Activated naive CD4-positive, alpha-beta T cell treated with Interleukin-2 at 50 U/mL for 16 hours (primary cell): Measurements from ENCODE around the gene MLKL.

Source experiments
- DNase-seq: peaks from one replicate; pipeline ENCODE4 v3.0.0-alpha.2; 2020

The MLKL gene

DNA sequence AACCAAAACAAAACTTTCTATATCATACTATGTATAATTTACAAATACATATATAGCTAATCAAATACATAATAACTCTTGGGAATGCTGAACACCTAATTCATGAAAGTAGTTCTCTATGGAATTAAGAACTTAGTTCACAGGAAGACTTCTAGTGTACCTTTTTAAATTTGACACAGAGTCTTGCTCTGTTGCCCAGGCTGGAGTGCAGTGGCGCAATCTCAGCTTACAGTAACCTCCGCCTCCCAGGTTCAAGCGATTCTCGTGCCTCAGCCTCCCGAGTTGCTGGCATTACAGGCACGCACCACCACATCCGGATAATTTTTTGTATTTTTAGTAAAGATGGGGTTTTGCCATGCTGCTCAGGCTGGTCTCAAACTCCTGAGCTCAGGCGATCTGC is 58.7 kb downstream of the MLKL start:
- DNase-seq, result no peak

GRCh38 chr16:74637742-74638453 is 62.8 kb downstream of the MLKL start:
- DNase-seq, result no peak

DNA sequence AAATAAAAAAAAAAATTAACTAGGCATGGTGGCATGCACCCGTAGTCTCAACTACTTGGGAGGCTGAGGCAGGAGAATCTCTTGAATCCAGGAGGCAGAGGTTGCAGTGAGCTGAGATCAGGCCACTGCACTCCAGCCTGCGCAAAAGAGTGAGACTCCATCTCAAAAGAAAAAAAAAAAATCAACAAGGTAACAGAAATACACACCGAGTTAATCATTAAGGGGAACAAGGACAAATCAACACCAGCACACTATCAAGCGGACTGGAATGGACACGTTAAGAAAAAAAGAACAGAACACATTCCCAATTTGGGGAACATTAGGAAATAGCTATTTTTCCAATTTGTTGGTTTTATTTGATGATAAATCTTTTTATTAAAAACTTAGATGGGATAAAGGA is 65.4 kb downstream of the MLKL start:
- DNase-seq, result no peak

GRCh38 chr16:74633686-74634085 is 67.0 kb downstream of the MLKL start:
- DNase-seq, result no peak

DNA sequence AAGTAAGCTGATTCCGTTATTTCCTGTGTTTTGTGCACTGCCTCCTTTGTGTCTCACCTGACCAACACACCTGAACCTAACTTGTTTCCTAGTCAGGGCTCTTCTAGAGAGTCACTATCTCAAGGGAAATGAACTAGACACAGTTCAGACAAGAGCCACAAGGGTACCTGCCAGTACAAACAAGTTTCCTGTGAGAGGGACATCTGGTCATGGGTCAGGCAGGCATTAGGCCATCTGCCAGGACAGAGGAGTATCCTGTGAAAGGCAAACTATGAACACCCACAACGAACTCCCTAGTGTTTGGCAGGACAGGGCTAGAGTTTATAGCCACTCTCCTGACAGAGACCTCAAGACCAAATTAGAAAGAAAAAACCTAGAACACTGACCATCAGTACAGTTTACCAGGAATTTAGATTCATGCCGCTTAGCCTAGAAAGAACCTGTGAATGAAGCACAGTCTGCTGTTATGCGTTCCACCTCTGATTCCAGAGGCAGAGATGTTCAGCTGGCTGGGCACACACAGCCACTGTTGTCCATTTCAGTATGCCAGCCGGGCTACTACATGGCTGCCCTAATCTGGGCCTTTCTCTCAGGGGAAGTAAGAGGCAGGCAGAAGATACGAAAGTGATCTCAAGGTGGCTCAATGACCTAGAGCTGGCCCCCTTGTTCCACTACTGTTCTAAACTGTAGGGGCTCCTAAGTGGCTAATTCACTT is 73.0 kb downstream of the MLKL start:
- DNase-seq, result no peak

DNA sequence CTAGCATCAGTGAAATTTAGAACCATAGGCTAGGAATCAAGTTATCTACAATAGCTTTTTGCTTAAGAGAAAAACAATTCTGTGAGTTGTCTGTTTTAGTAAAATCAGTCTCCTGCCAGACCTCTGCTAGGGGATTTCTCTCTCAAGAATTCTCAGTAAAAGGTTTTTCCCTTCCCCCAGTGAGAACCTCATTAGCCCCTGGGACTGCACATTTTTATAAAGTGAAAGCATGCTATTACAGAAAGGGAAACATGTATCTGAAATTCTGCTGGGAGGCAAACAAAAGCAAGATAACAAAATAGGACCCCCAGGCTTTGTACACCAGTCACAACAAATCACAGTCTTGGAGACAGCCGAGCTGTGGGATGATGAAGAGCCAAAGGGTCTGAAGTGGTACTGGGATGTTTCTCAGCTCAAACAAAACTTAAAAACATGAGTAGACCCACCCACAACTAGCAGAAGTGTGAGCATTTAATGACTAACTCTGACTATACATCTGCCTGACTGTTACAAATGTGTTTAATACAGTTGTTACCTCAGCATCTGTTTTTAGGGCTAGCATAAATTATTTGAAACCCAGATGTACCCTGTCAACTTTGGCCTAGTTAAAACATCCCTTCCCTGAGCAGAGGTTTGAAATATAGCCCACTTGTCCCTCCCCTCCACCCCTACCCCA is 73.8 kb downstream of the MLKL start:
- no peak for DNase-seq

DNA sequence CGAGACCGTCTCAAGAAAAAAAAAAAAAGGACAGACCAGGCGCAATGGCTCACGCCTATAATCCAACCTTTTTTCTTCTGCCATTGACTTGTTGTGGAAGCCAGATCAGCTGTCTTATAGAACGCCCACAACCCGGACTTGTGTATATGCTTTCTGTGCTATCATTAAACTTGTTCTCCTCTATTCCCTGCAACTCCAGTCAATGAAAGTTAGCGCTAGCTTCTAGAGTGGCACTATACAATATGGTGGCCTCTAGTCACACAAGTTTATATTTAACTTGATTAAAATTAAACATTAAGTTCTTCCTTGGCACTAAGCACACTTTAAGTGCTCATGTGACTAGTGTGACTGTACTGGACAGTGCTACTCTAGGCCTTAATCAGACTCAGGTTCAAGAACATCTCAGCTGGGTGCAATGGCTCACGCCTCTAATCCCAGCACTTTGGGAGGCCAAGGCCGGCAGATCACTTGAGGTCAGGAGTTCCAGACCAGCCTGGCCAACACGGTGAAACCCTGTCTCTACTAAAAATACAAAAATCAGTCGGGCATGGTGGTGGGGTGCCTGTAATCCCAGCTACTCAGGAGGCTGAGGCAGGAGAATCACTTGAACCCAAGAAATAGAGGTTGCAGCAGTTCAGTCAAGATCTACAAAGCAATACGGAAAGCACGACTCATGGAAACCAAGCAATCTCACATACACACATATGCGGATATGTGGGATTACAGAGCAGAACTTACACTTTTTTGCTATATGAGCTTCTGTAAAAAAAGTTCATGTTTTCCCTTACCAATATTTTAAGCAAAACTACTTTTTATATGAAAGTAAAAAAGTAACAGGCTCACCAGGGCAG is 74.9 kb downstream of the MLKL start:
- DNase-seq, result no peak

DNA sequence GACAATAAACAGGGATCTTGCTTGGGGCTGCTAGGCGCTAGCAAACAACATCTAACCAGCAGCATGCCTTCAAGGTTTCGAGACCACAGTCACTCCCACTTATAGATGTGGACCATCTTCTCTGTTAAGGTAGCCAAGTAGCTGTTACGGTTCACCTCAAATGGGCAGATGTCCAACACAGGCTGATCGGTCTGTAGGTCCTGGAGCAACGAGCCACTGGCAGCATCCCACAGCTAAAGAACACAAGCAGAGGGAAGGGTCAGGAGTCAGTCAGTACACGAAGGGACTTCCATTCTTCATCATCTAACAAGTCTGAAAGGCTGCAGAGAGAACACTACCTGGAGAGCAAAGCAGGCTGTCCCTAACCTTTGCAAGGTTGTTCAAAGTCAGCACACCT is 76.8 kb downstream of the MLKL start:
- no peak for DNase-seq

DNA sequence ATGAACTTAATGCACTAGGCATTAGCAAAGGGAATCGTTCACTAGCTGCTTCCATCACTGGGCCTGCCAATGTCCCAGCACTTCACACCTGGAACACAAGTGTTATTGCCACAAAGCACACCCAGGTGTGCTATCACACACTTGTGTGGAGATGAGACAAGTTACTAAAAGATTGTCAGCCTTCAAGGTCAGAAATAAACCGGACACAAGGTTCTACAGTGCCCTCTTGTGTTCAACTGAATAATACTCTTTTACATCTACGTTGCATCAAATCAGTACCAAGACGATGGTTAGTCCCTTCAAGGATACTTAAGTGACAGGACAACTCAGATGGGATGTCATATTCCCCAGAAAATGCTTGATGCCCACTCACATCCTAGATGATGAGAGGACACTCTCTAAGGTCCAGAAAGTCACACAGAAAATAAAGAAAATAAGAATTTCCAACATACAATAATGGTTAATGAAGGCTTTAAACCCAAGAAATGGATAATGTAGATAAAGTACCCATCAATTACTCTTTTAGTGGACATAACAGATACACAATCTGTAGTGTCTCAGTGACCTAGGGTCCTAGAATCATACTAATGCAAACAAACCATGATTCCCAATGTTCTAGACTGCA is 77.3 kb downstream of the MLKL start:
- no peak for DNase-seq

DNA sequence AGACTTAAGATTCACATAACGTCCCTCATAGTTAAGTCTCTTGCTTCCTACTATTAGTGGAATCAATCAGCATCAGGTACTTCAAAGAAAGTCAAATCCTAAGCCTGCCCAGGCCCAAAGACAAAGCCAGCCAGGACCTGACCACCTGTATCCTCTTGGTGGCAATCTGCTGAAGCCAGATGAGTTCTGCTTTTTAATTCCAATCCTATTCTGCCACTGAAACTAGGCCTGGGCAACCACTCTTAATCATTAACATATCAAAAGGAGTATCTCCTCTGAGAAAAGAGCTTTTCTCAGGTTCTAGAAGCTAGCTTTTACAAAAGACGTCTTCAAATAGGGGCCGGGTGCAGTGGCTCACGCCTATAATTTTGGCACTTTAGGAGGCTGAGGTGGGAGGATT is 78.7 kb downstream of the MLKL start:
- DNase-seq, result no peak
